Skin of body (tissue), 2 donors: Measurements from ENCODE around the gene SLC5A5. TPM values are rescaled to one million over a fixed set of nuclear protein-coding genes. Genes with fewer than 3 reads are reported as not detected.
"Not testable (repeated sequence)": the region's sequence is repeated elsewhere in the genome, so short reads cannot be mapped to it uniquely, and the experiment has no call there.

Experiments used
- DNase-seq: peaks from one replicate; lab custom pipeline; 2025; lab: John Stamatoyannopoulos, UW
- total RNA-seq: library from RNA; depleted of rRNA; stranded (reverse); fragments of >200 nt; gene quantifications from one replicate; pipeline ENCODE4 v1.2.3, GENCODE V29; 2014

SLC5A5 gene
- total RNA-seq, 1 donor from 2014 or later = not detected

GRCh38 chr19:17871032-17871877, 490 bp upstream of the SLC5A5 start:
- DNase-seq = no peak

- DNase-seq = no peak
Measured at GRCh38 chr19:17872251-17873001, 681 bp downstream of the SLC5A5 start.

- no peak for DNase-seq
Measured at GRCh38 chr19:17873786-17874757, 2.3 kb downstream of the SLC5A5 start.

- no peak for DNase-seq
Measured at GRCh38 chr19:17874758-17875135, 3.0 kb downstream of the SLC5A5 start.

GRCh38 chr19:17877696-17878095, 6.0 kb downstream of the SLC5A5 start:
- DNase-seq = no peak

- no peak for DNase-seq
Measured at GRCh38 chr19:17879466-17879865, 7.7 kb downstream of the SLC5A5 start.

- DNase-seq = no peak
Measured at GRCh38 chr19:17881701-17882100, 10.0 kb downstream of the SLC5A5 start.

GRCh38 chr19:17883627-17884410, 12.1 kb downstream of the SLC5A5 start:
- no peak for DNase-seq

GRCh38 chr19:17886515-17886914, 14.8 kb downstream of the SLC5A5 start:
- DNase-seq = no peak

GRCh38 chr19:17887221-17887620, 15.5 kb downstream of the SLC5A5 start:
- DNase-seq = not testable (repeated sequence)

- DNase-seq = no peak
Measured at GRCh38 chr19:17888260-17888659, 16.5 kb downstream of the SLC5A5 start.

GRCh38 chr19:17889609-17890214, 18.0 kb downstream of the SLC5A5 start:
- no peak for DNase-seq

GRCh38 chr19:17893766-17894165, 22.0 kb downstream of the SLC5A5 start:
- DNase-seq = no peak

GRCh38 chr19:17902701-17903100, 31.0 kb downstream of the SLC5A5 start:
- no peak for DNase-seq

GRCh38 chr19:17908244-17908643, 36.5 kb downstream of the SLC5A5 start:
- DNase-seq = no peak

GRCh38 chr19:17909003-17909732, 37.4 kb downstream of the SLC5A5 start:
- DNase-seq = no peak

- DNase-seq = no peak
Measured at GRCh38 chr19:17910791-17911360, 39.1 kb downstream of the SLC5A5 start.

GRCh38 chr19:17915940-17916593, 44.3 kb downstream of the SLC5A5 start:
- DNase-seq = no peak

- not testable (repeated sequence) for DNase-seq
Measured at GRCh38 chr19:17918151-17918550, 46.4 kb downstream of the SLC5A5 start.
